ENCODE measurements around the gene SWI5.

Gene SWI5

GRCh38 chr9:128232528-128233428 lies 43.3 kb upstream of the SWI5 start:
- WGBS, 2 donors (ENCODE audit: extremely low coverage in 2 of 2, insufficient read length in 2 of 2, insufficient replicate concordance in 1 of 2), result no CpG with 5 or more reads among the region's 22 CpGs

DNA sequence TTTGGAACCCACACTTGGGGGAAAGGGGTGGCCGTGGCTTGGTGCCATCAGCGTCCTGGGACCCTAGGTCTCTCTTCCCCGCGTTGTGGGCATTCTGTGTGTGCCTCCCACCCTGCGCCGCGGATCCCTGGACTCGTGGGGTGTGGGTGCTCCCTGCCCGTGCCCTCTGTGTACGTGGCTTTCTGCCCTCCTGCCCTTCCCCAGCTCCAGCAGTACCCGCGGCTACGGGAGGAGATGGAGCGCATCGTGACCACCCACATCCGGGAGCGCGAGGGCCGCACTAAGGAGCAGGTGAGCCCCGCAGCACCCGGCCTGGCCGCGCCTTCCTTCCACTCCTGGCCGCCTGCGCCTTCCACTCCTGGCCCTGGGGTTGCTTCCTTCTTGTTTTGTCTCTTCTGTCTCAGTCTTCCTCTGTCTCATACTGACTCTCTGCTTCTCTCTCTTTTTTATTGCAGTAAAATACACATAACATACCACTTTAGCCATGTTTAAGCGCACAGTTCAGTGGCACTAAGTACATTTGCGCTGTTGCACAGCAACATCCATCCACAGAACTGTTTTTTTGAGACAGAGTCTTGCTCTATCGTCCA lies 42.2 kb upstream of the SWI5 start:
- no peak overlapping the region for H2BK120ac ChIP-seq (ENCODE audit: low read depth, low read length)
- peak overlapping the region; percentile 12 for H3K23ac ChIP-seq (ENCODE audit: low read depth, low read length, poor library complexity)
- H2BK15ac ChIP-seq (ENCODE audit: low read length), result no peak overlapping the region
- peaks cover 9% of the 10 kb centered on the region in 2 donors for H3K36me3 ChIP-seq (replicated peaks in 1 of 2; ENCODE audit: control insufficient read depth in 2 of 2, insufficient read depth in 2 of 2, low read length in 2 of 2)
- WGBS, 2 donors (ENCODE audit: extremely low coverage in 2 of 2, insufficient read length in 2 of 2, insufficient replicate concordance in 1 of 2), result no CpG with 5 or more reads among the region's 28 CpGs
- H3K4me2 ChIP-seq (ENCODE audit: insufficient read depth, low read length, poor library complexity, severe bottlenecking), result no peak overlapping the region
- no peak overlapping the region for H3K27ac ChIP-seq (replicated peaks; ENCODE audit: low read length)
- peaks cover 1% of the 10 kb centered on the region for H3K79me1 ChIP-seq (ENCODE audit: low read depth, low read length)
- H3K9ac ChIP-seq (ENCODE audit: low read depth, low read length, poor library complexity), result peak overlapping the region; percentile 39
- no peak for DNase-seq (ENCODE audit: low spot score)
- H3K4me1 ChIP-seq (ENCODE audit: control insufficient read depth in 2 of 2, insufficient read depth in 1 of 2, low read depth in 1 of 2, low read length in 2 of 2), result no peaks in the 10 kb centered on the region
- H3K18ac ChIP-seq (ENCODE audit: low read length), result no peak overlapping the region
- H3K4me3 ChIP-seq (ENCODE audit: low read length in 2 of 2), result no peak overlapping the region
- no peaks in the 10 kb centered on the region for H3K9me3 ChIP-seq (replicated peaks in 1 of 2; ENCODE audit: control insufficient read depth in 2 of 2, insufficient read depth in 1 of 2, low read depth in 1 of 2, low read length in 2 of 2)
- no peak overlapping the region for H2BK12ac ChIP-seq (ENCODE audit: low read length)
- no peak overlapping the region for H3K4ac ChIP-seq (ENCODE audit: low read length)
- H3K14ac ChIP-seq (ENCODE audit: low read length), result no peak overlapping the region
- no peak overlapping the region for H4K8ac ChIP-seq (ENCODE audit: low read depth, low read length)
- H2BK5ac ChIP-seq (ENCODE audit: low read length), result no peak overlapping the region
- H4K91ac ChIP-seq (ENCODE audit: low read depth, low read length, poor library complexity), result no peak overlapping the region
- no peak overlapping the region for H2AK5ac ChIP-seq (ENCODE audit: low read depth, low read length)
- H2AFZ ChIP-seq (ENCODE audit: low read length), result no peak overlapping the region
- no peaks in the 10 kb centered on the region for H3K27me3 ChIP-seq (ENCODE audit: control insufficient read depth in 3 of 3, insufficient read depth in 3 of 3, low read depth in 1 of 3, low read length in 3 of 3)

More at GRCh38 chr9:128232528-128233428, 43.3 kb upstream of the SWI5 start:
- Histone ChIP-seq H3K14ac (ENCODE audit: low read length) (no peak overlapping the region), H3K27ac (replicated peaks; ENCODE audit: low read length) (no peak overlapping the region), H3K4ac (ENCODE audit: low read length) (no peak overlapping the region), H3K4me2 (ENCODE audit: insufficient read depth, low read length, poor library complexity, severe bottlenecking) (no peak overlapping the region), H3K9me3 (replicated peaks in 1 of 2; ENCODE audit: control insufficient read depth in 2 of 2, insufficient read depth in 1 of 2, low read depth in 1 of 2, low read length in 2 of 2) (no peaks in the 10 kb centered on the region), H3K79me1 (ENCODE audit: low read depth, low read length) (peaks cover 1% of the 10 kb centered on the region), H2BK12ac (ENCODE audit: low read length) (no peak overlapping the region), H3K4me3 (ENCODE audit: low read length in 2 of 2) (no peak overlapping the region), H3K18ac (ENCODE audit: low read length) (peak overlapping the region; percentile 35), H3K9ac (ENCODE audit: low read depth, low read length, poor library complexity) (no peak overlapping the region), H3K23ac (ENCODE audit: low read depth, low read length, poor library complexity) (peak overlapping the region; percentile 52), H2BK5ac (ENCODE audit: low read length) (no peak overlapping the region), H4K8ac (ENCODE audit: low read depth, low read length) (no peak overlapping the region), H2AK5ac (ENCODE audit: low read depth, low read length) (no peak overlapping the region), H4K91ac (ENCODE audit: low read depth, low read length, poor library complexity) (no peak overlapping the region), H2BK15ac (ENCODE audit: low read length) (no peak overlapping the region), H3K27me3 (ENCODE audit: control insufficient read depth in 3 of 3, insufficient read depth in 3 of 3, low read depth in 1 of 3, low read length in 3 of 3) (no peaks in the 10 kb centered on the region), H2BK120ac (ENCODE audit: low read depth, low read length) (no peak overlapping the region), H2AFZ (ENCODE audit: low read length) (no peak overlapping the region), H3K36me3 (replicated peaks in 1 of 2; ENCODE audit: control insufficient read depth in 2 of 2, insufficient read depth in 2 of 2, low read length in 2 of 2) (peaks cover 9% of the 10 kb centered on the region in 2 donors), H3K4me1 (ENCODE audit: control insufficient read depth in 2 of 2, insufficient read depth in 1 of 2, low read depth in 1 of 2, low read length in 2 of 2) (no peaks in the 10 kb centered on the region)
- no peak for DNase-seq (ENCODE audit: low spot score)

GRCh38 chr9:128242124-128242523 lies 34.0 kb upstream of the SWI5 start:
- Histone ChIP-seq H3K14ac (ENCODE audit: low read length) (no peak overlapping the region), H3K79me1 (ENCODE audit: low read depth, low read length) (no peaks in the 10 kb centered on the region), H3K27me3 (ENCODE audit: control insufficient read depth in 3 of 3, insufficient read depth in 3 of 3, low read depth in 1 of 3, low read length in 3 of 3) (no peaks in the 10 kb centered on the region), H3K4me3 (ENCODE audit: low read length in 2 of 2) (no peak overlapping the region), H3K9me3 (replicated peaks in 1 of 2; ENCODE audit: control insufficient read depth in 2 of 2, insufficient read depth in 1 of 2, low read depth in 1 of 2, low read length in 2 of 2) (no peaks in the 10 kb centered on the region), H3K18ac (ENCODE audit: low read length) (no peak overlapping the region), H2BK12ac (ENCODE audit: low read length) (no peak overlapping the region), H2AK5ac (ENCODE audit: low read depth, low read length) (no peak overlapping the region), H2BK5ac (ENCODE audit: low read length) (no peak overlapping the region), H3K4ac (ENCODE audit: low read length) (no peak overlapping the region), H3K23ac (ENCODE audit: low read depth, low read length, poor library complexity) (no peak overlapping the region), H4K91ac (ENCODE audit: low read depth, low read length, poor library complexity) (no peak overlapping the region), H3K27ac (replicated peaks; ENCODE audit: low read length) (no peak overlapping the region), H2BK120ac (ENCODE audit: low read depth, low read length) (no peak overlapping the region), H4K8ac (ENCODE audit: low read depth, low read length) (no peak overlapping the region), H3K4me2 (ENCODE audit: insufficient read depth, low read length, poor library complexity, severe bottlenecking) (no peak overlapping the region), H2BK15ac (ENCODE audit: low read length) (no peak overlapping the region), H3K4me1 (ENCODE audit: control insufficient read depth in 2 of 2, insufficient read depth in 1 of 2, low read depth in 1 of 2, low read length in 2 of 2) (peaks cover 15 to 25% of the 10 kb centered on the region in 2 donors), H3K36me3 (replicated peaks in 1 of 2; ENCODE audit: control insufficient read depth in 2 of 2, insufficient read depth in 2 of 2, low read length in 2 of 2) (peaks cover 24 to 28% of the 10 kb centered on the region in 2 donors), H3K9ac (ENCODE audit: low read depth, low read length, poor library complexity) (no peak overlapping the region), H2AFZ (ENCODE audit: low read length) (no peak overlapping the region)
- DNase-seq (ENCODE audit: low spot score), result no peak
- WGBS, 2 donors (ENCODE audit: extremely low coverage in 2 of 2, insufficient read length in 2 of 2, insufficient replicate concordance in 1 of 2), result no CpG with 5 or more reads among the region's 4 CpGs

DNA sequence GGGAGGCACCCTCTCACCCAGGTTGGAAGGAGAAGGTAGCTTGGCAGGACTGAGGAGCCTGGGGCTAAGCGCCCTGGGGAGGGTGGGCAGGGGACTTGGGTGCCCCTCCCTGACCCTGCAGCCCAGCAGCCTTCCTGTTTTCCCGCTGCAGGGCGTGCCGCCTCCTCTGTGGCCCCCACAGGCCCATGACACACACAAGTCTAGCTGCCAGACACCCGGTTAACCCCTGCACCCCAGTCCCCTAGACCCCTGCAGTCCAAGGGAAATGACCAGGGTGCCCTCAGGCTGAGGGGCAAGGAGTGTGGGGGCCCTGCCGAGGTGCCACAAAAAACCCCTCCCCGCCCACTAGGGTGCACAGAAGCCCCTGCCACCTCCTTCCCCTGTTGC lies 33.3 kb upstream of the SWI5 start:
- Histone ChIP-seq H3K79me1 (ENCODE audit: low read depth, low read length) (no peaks in the 10 kb centered on the region), H3K4me1 (ENCODE audit: control insufficient read depth in 2 of 2, insufficient read depth in 1 of 2, low read depth in 1 of 2, low read length in 2 of 2) (peaks cover 15 to 25% of the 10 kb centered on the region in 2 donors), H2BK5ac (ENCODE audit: low read length) (no peak overlapping the region), H3K4ac (ENCODE audit: low read length) (no peak overlapping the region), H3K9ac (ENCODE audit: low read depth, low read length, poor library complexity) (no peak overlapping the region), H3K9me3 (replicated peaks in 1 of 2; ENCODE audit: control insufficient read depth in 2 of 2, insufficient read depth in 1 of 2, low read depth in 1 of 2, low read length in 2 of 2) (no peaks in the 10 kb centered on the region), H2BK120ac (ENCODE audit: low read depth, low read length) (no peak overlapping the region), H3K23ac (ENCODE audit: low read depth, low read length, poor library complexity) (no peak overlapping the region), H2AK5ac (ENCODE audit: low read depth, low read length) (no peak overlapping the region), H3K4me3 (ENCODE audit: low read length in 2 of 2) (no peak overlapping the region), H3K4me2 (ENCODE audit: insufficient read depth, low read length, poor library complexity, severe bottlenecking) (no peak overlapping the region), H2BK15ac (ENCODE audit: low read length) (no peak overlapping the region), H4K8ac (ENCODE audit: low read depth, low read length) (no peak overlapping the region), H3K14ac (ENCODE audit: low read length) (no peak overlapping the region), H3K36me3 (replicated peaks in 1 of 2; ENCODE audit: control insufficient read depth in 2 of 2, insufficient read depth in 2 of 2, low read length in 2 of 2) (peaks cover 26 to 30% of the 10 kb centered on the region in 2 donors), H3K18ac (ENCODE audit: low read length) (no peak overlapping the region), H4K91ac (ENCODE audit: low read depth, low read length, poor library complexity) (no peak overlapping the region), H3K27me3 (ENCODE audit: control insufficient read depth in 3 of 3, insufficient read depth in 3 of 3, low read depth in 1 of 3, low read length in 3 of 3) (no peaks in the 10 kb centered on the region), H2BK12ac (ENCODE audit: low read length) (no peak overlapping the region), H2AFZ (ENCODE audit: low read length) (no peak overlapping the region), H3K27ac (replicated peaks; ENCODE audit: low read length) (no peak overlapping the region)
- DNase-seq (ENCODE audit: low spot score), result no peak
- no CpG with 5 or more reads among the region's 7 CpGs for whole genome bisulfite sequencing, 2 donors (ENCODE audit: extremely low coverage in 2 of 2, insufficient read length in 2 of 2, insufficient replicate concordance in 1 of 2)

Measured in neuronal stem cell (in vitro differentiated cells).